OCI-LY1 (cell line): ENCODE data around the gene LRRC36.

Experiments
- H2AFZ ChIP-seq: fragments of 200-600 bp; sonication (generic), shearing (Covaris generic); 2 replicates; pipeline ENCODE4 v1.6.0; 2014; ENCODE audit warnings: antibody characterized with exemption, mild to moderate bottlenecking, low read length
- H3F3A ChIP-seq: fragments of 200-600 bp; sonication (generic), shearing (Covaris generic); 2 replicates; pipeline ENCODE4 v1.6.0; 2014; ENCODE audit warnings: mild to moderate bottlenecking, antibody characterized with exemption, low read length, moderate library complexity; ENCODE audit not compliant: insufficient read depth
- H3K27ac ChIP-seq: fragments of 200-600 bp; sonication (generic); 2 replicates; pipeline ENCODE4 v1.5.1; 2014; ENCODE audit warnings: low read length, mixed run types, mild to moderate bottlenecking, low read depth; ENCODE audit not compliant: poor library complexity, severe bottlenecking
- H3K27me3 ChIP-seq: fragments of 200-600 bp; sonication (generic); 2 replicates; pipeline ENCODE4 v1.6.0; 2014; ENCODE audit warnings: antibody characterized with exemption, mild to moderate bottlenecking, low read length, moderate library complexity; ENCODE audit not compliant: insufficient read depth
- H3K36me3 ChIP-seq: fragments of 200-600 bp; sonication (generic); 2 replicates; pipeline ENCODE4 v1.6.1; 2014; ENCODE audit warnings: mild to moderate bottlenecking, antibody characterized with exemption, low read length, moderate library complexity, mixed read lengths; ENCODE audit not compliant: insufficient read depth
- H3K4me1 ChIP-seq: fragments of 200-600 bp; sonication (generic); 2 replicates; pipeline ENCODE4 v1.5.1; 2014; ENCODE audit warnings: mild to moderate bottlenecking, low read length, moderate library complexity; ENCODE audit not compliant: insufficient read depth, severe bottlenecking
- H3K4me2 ChIP-seq: fragments of 200-600 bp; sonication (generic), shearing (Covaris generic); 2 replicates; pipeline ENCODE4 v1.6.1; 2014; ENCODE audit warnings: low read length
- H3K4me3 ChIP-seq: fragments of 200-600 bp; sonication (generic); 2 replicates; pipeline ENCODE4 v1.5.1; 2014; ENCODE audit warnings: low read length, low read depth, mild to moderate bottlenecking, mixed read lengths; ENCODE audit not compliant: poor library complexity, severe bottlenecking
- H3K79me2 ChIP-seq: fragments of 200-600 bp; shearing (Covaris generic); 2 replicates; pipeline ENCODE4 v1.6.1; 2016; ENCODE audit warnings: mixed run types, low read length, mixed read lengths; ENCODE audit not compliant: insufficient read depth
- H3K9ac ChIP-seq: fragments of 200-600 bp; sonication (generic), shearing (Covaris generic); 2 replicates; pipeline ENCODE4 v1.6.1; 2014; ENCODE audit warnings: mild to moderate bottlenecking, low read length, mixed read lengths
- H3K9me2 ChIP-seq: fragments of 200-600 bp; sonication (generic), shearing (Covaris generic); 2 replicates; pipeline ENCODE4 v1.6.1; 2014; ENCODE audit warnings: low read depth, mild to moderate bottlenecking, low read length, mixed read lengths
- H3K9me3 ChIP-seq: fragments of 200-600 bp; shearing (Covaris generic); 2 replicates; pipeline ENCODE4 v1.6.1; 2014; ENCODE audit warnings: low read length, mixed read lengths
- H4K20me1 ChIP-seq: fragments of 200-600 bp; sonication (generic), shearing (Covaris generic); 2 replicates; pipeline ENCODE4 v1.6.0; 2016; ENCODE audit warnings: mild to moderate bottlenecking, low read length; ENCODE audit not compliant: insufficient read depth
- CTCF ChIP-seq: fragments of 200-600 bp; sonication (generic), shearing (Covaris generic); IDR thresholded peaks from 2 replicates; pipeline ENCODE4 v1.5.1; 2017; ENCODE audit warnings: mild to moderate bottlenecking, antibody characterized with exemption, low read length, moderate library complexity, mixed read lengths
- EZH2 ChIP-seq: fragments of 200-600 bp; sonication (generic), shearing (Covaris generic); IDR thresholded peaks from 2 replicates; pipeline ENCODE4 v1.8.0; 2017; ENCODE audit warnings: borderline replicate concordance, mixed run types, mild to moderate bottlenecking, antibody characterized with exemption, low read length, moderate library complexity, mixed read lengths

The LRRC36 gene

GRCh38 chr16:67342616-67343015 lies 16.0 kb downstream of the LRRC36 start:
- Histone ChIP-seq H2AFZ (no peak overlapping the region), H3K4me1 (no peaks in the 10 kb centered on the region), H3K36me3 (no peaks in the 10 kb centered on the region), H3K4me3 (no peak overlapping the region), H4K20me1 (no peaks in the 10 kb centered on the region), H3K9me2 (no peaks in the 10 kb centered on the region), H3K79me2 (no peaks in the 10 kb centered on the region), H3F3A (no peaks in the 10 kb centered on the region), H3K4me2 (no peak overlapping the region), H3K9me3 (no peaks in the 10 kb centered on the region), H3K27me3 (no peaks in the 10 kb centered on the region; the same call in 1 of the 2 replicates), H3K9ac (no peak overlapping the region), H3K27ac (no peak overlapping the region)
- TF ChIP-seq EZH2 = no peak
- no peak for TF ChIP-seq CTCF

- H3F3A ChIP-seq = no peaks in the 10 kb centered on the region
- no peaks in the 10 kb centered on the region for H3K9me3 ChIP-seq
- no peak overlapping the region for H3K4me2 ChIP-seq
- H4K20me1 ChIP-seq = no peaks in the 10 kb centered on the region
- no peaks in the 10 kb centered on the region for H3K4me1 ChIP-seq
- H3K9ac ChIP-seq = no peak overlapping the region
- H3K9me2 ChIP-seq = no peaks in the 10 kb centered on the region
- no peak overlapping the region for H3K27ac ChIP-seq
- H2AFZ ChIP-seq = no peak overlapping the region
- H3K27me3 ChIP-seq = no peaks in the 10 kb centered on the region; the same call in 1 of the 2 replicates
- no peaks in the 10 kb centered on the region for H3K79me2 ChIP-seq
- H3K4me3 ChIP-seq = no peak overlapping the region
- H3K36me3 ChIP-seq = no peaks in the 10 kb centered on the region
- TF ChIP-seq CTCF (no peak), EZH2 (no peak)
These were observed 18.8 kb downstream of the LRRC36 start for GRCh38 chr16:67345401-67345800.

DNA sequence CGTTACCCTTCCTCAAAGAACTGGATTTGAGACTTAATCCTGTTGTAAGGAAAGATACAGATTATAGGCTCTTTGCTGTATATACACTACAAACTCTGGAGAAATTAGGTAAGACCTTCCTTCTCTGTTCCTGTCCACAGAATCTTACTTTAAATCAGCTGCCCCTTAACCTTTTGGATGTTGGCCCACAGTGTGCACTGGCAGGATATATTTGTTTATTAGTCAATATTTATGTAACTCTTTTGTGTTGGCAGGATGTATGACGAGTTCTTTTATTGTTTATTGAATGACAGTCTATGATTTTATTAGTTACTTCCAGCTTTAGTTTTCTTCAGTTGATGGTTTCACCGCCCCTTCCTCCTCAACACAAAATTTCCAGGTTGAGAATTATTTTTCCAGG lies 19.7 kb downstream of the LRRC36 start:
- no peak overlapping the region for H2AFZ ChIP-seq
- no peaks in the 10 kb centered on the region for H3K9me2 ChIP-seq
- no peak overlapping the region for H3K9ac ChIP-seq
- TF ChIP-seq CTCF (no peak), EZH2 (no peak)
- no peaks in the 10 kb centered on the region for H3K36me3 ChIP-seq
- H3K4me1 ChIP-seq = no peaks in the 10 kb centered on the region
- no peaks in the 10 kb centered on the region for H3F3A ChIP-seq
- H3K27me3 ChIP-seq = no peaks in the 10 kb centered on the region; the same call in 1 of the 2 replicates
- no peak overlapping the region for H3K4me3 ChIP-seq
- H4K20me1 ChIP-seq = no peaks in the 10 kb centered on the region
- no peak overlapping the region for H3K27ac ChIP-seq
- H3K79me2 ChIP-seq = no peaks in the 10 kb centered on the region
- H3K9me3 ChIP-seq = no peaks in the 10 kb centered on the region
- H3K4me2 ChIP-seq = no peak overlapping the region
